SKM-1 (cell line): Measurements from ENCODE around the gene LRRN2.
"Not testable (repeated sequence)": the region's sequence is repeated elsewhere in the genome, so short reads cannot be mapped to it uniquely, and the experiment has no call there.

Source experiments
- DNase-seq: peaks from one replicate; lab custom pipeline; 2025; ENCODE audit not compliant: unreplicated experiment; lab: John Stamatoyannopoulos, UW

The LRRN2 gene

DNA sequence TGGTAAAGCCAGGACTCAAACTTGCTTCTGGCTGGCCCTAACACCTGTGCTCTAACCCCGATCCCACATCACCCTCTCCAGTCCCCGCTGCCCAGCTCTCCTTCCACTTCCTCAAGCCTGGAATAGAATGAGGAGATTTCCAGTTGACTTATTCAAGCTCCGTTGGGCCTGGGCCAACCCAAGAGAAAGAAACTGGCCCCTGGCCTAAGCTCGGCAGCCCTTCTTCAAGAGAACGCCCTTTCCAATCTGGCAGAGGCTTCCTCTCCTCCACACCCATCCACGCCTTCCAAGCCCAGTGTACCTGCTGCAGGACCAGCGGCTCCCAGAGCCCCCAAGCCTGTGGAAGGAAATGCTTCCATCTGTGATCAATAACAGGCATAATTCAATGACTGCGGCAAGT, 51.9 kb downstream of the LRRN2 start:
- no peak for DNase-seq

DNA sequence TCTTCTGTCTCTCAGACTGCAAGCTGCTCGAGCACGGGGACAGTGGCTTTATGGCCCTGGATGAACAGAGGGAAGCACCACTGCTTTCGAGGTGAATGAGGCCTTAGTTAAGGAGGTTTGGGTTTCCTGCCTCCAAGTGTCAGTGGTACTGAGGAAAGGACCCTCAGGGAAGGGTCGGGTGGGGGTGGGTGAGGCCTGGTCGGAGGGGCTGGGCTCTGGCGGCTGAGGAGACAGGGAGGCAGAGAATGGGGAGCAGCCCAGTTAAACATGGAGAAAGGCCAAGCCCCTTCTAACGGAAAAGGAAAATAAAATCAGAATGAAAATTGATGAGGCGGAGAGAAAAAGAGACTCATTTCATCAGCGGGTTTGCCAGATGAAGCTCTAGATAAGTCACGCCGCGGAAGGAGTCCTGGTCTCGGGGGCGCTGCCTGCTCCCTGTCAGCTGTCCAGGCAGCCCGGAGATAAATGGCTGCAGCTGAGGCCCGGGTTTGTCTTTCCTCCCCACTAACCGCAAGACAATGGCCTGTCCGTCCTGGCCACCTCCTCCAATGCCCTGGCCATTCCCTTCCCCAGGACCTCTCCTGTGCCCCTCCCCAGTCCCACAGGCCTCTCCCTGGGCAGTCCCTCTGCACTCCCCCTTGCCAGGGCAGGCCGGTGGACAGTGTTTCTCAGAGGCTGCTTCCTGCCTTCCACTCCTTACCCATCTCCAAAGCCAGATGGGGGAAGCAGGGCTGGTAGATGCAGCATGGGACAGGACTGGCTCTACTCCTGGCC, 55.2 kb downstream of the LRRN2 start:
- DNase-seq = no peak

DNA sequence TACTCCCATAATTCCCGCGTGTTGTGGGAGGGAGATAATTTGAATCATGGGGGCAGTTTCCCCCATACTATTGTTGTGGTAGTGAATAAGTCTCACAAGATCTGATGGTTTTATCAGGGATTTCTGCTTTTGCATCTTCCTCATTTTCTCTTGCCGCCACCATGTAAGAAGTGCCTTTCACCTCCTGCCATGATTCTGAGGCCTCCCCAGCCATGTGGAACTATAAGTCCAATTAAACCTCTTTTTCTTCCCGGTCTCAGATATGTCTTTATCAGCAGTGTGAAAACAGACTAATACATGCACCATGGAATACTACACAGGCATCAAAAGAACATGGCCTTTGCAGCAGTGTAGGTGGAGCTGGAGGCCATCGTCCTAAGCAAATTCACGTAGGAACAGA, 56.1 kb downstream of the LRRN2 start:
- DNase-seq = not testable (repeated sequence)

DNA sequence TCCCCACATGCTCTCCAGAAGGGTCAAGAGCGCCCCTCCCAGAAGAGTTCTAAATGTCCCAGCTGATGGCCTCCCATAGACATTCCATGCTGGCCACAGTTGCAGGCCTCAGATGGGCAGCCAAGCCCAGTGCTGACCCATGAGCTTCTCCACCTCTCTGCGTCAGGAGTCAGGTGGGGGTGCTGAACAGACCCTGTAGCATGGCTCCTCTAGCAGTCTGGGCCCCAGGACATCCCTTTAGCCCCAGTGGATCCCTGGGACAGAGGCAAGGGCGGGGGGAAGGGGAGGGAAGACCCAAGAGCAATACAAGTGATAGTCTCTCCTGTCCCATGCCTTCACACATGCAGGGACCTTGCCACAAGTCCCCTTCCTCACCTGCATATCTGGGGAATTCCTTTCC, 56.7 kb downstream of the LRRN2 start:
- no peak for DNase-seq

DNA sequence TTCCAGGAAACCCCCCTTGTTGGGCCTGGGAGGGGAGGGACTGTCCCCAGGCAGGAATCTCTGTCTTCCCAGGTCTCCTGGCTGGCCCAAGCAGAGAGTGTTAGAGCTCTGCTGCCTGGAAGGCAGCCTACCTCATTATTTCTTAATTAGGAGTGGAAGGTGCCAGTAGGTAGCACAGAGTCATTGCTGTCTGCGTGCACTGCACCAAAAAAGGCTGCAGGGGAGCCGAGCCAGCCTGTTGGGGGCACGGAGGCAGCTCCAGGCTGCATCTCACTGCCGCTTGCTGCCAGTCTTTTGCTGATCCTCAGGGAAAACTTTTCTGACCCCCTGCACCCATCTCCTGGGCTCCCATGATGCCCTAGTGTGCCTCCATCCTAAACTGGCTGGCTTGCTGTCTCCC, 58.1 kb downstream of the LRRN2 start:
- DNase-seq = no peak

DNA sequence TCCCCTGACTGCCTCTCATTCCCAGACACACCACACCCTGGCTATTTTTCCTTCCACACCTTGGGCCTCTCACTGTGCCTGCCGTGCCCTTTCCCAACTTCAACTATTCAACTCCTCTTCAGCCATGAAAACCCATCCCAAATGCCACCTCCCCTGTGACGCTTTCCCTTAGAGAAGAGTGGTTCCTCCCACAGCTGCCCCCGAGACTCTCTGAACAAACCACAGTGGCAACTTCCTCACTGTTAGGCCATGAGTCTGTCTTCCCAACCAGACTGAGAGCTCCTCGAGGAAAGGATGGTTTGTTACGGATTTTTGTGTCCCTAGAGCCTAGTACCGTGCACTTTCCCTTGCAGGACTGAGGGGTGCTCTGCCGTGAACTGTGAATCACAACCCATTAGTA, 59.2 kb downstream of the LRRN2 start:
- no peak for DNase-seq

DNA sequence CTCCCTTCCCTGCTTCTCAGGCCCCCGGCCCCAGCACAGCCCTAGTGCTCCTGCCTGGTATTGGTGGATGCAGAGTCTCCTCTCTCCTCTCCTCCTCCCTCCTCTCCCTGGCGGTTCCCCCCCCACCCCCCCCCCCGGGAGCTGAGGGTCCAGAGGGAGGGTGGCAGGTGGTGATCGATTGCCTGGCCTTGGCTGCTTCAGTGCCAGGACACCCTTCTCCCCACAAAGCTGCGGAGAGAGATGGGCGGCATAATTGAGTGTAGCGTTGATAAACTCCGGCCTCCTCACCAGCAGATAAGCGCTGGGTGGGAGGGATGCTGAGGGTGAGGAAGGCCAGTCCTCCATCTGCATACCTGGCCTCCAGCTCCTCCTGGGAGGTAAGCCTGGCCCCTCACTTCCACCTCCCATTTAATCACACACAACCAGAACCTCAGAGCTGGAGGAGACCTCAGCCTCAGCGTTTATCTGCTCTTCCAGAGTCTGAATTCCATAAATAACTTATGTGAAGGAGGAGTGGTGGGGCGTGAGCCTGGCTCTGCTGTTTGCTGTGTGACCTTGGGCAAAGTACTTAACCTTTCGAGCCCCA, 60.8 kb downstream of the LRRN2 start:
- no peak for DNase-seq

DNA sequence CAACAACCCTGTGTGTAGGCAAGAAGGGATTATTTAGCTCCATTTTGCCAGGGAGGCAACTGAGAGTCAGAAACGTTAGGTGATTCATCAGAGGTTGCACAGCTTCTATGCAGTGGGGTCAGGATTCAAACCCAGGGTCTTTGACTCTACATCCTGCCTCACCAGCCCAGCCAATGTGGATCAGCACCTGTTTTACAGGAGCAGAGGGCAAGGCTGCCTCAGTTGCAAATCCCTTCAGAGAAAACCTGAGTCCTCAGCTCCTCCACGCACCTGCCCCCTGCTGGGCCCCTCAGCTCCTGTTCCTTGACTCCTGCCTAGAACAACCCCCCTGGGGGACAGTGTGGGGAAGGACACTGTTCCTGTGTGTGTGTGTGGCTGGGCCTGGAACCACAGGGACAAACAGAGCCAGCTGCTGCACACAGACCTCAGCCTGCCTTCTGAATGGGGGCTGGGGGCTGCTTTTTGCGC, 61.6 kb downstream of the LRRN2 start:
- DNase-seq = no peak

DNA sequence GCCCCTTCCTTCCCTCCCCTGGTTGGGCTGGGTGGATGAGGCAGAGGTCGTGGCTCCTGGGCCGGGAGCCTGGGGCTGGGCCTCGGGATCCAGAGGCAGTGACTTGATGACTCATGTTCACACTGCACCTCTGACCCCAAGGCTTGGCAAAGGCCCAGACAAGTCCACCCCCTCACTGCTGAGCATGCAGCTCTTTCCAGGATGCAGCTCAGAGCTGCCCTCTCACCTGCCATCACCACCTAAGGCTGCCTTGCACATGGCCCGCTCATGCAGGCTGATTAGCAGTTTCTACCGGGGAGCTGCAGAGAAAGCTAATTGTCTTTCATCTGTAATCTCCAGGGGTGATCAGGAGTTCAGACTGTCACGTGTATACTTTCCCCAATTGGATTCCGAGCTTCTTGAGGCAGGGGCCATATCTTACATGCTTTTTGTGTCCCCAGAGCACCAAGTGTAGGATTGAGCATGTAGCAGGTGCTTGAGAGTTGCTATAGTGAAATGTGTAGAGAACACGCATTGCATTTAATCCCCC, 62.1 kb downstream of the LRRN2 start:
- DNase-seq = no peak

DNA sequence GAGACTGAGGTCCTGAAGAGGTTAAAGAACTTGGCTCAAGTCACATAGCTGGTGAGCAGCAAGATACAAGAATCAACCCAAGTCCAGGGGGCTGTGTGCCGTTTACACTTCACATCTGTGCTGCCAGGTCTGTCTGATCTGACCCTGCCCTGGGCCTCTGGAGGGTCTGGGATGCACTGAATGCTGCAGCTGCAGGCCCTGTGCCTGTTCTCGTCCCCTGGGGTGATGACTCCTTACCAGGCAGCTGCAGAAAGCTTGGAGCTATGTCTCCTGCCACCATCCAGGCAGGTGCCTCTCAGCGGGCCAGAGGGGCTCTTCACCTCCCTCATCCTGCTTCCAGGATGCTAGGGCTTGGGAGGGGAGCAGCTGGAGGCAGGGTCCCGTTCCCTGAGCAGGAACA, 63.5 kb downstream of the LRRN2 start:
- no peak for DNase-seq

DNA sequence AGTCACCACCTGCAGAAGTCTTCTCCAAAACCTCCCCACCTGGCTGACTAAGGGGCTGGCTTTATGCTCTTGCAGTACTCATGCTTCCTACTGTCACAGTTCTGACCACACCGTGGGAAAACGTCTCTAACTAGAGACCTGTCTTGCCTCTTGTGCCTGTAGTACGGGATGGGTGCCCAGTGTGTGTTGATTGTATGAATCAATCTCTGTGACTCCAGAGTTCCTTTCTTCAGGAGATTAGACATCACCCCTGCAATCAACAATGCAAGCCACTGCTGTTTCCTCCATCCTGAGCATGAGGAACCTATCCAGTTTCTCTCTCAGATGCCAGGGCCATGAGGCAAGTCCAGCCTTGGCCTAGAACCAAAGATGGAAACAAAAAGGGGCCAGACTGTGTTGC, 64.1 kb downstream of the LRRN2 start:
- DNase-seq = no peak

DNA sequence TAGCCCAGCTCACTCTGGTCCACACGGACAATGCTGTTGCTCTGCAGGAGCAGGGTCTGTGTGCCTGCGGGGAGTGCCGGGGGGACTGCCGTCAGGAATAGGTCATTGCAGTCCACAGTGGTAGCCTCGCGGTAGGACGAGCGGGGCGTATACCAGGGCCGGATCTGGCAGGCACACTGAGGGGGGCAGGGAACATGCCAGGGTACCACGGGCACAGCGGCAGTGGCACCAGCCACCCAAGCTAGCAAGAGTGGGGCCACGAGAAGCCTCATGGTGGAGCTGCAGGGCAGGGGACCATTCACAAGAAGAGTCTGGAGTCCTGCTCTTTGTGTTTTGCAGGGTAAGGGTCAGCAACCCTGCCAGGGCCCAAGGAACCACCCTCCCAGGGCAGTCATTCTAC, 65.8 kb downstream of the LRRN2 start:
- DNase-seq = no peak

DNA sequence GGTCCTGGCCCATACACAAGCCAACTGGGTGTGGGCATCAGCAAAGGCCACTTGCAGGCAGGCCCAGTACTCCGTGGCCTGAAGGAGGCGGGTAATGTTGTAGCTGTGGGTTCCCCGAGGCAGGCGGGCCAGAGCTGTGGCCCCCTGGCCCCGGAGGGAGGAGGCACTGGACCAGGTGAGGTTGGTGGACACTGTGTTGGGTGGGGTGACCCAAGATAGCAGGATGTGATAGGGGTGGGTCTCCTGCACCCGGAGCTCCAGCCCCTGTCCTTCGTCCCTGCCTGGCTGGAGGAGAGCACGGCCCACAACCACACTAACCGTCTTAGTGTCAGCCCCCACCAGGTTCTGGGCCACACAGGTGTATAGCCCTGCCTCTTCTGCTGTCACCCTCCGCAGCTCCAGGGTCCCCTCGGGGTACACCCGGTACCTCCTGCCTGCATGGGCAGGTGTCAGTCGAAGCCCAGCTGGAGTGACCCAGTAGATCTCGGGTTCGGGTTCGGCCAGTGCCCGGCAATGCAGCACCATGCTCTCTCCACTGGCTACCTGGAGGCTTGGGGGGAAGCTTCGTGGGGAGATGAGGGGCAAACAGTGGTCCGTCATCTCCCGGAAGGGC, 67.3 kb downstream of the LRRN2 start:
- no peak for DNase-seq

DNA sequence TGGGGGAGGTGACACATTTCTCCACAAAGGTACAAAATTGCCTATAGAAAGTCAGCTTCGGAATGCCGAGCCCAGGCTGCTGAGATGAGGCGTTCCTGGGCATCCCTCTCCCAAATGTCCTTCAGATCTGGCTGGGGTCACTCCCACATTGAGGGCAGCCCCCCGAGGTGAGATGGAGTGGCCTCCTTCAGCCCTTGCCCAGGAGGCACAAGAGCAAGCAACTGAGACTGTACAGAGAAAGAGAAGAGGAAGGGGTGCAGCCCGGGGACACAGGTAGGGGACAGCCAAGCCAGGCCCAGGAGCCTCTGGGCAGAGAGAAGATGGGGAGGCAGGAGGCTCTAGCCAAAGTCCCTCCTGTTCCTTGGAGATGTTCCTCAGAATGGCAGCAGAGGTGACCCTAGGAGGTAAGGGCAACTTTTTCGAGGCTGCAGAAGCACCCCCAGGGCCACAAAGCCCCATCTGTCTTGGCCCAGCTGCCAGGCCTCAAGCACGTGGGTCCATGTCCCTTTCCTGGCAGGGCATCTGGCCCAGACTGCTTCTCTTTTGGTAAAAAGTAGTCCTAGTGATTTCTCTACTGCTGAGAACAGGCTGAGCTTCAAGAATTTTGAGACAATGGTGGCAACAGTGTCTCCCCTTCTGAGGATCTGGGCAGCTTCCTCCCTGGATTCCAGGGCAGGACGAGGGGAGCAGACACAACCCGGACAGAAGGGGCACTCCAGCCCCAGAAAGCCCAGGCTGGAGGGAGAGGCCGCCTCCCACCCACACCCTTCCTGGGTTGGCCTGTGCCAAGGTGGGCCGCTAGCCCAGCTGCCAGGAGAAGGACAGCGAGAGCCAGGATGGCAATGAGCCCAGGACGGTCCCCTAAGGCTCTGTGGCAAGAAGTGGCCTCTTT, 68.0 kb downstream of the LRRN2 start:
- no peak for DNase-seq

DNA sequence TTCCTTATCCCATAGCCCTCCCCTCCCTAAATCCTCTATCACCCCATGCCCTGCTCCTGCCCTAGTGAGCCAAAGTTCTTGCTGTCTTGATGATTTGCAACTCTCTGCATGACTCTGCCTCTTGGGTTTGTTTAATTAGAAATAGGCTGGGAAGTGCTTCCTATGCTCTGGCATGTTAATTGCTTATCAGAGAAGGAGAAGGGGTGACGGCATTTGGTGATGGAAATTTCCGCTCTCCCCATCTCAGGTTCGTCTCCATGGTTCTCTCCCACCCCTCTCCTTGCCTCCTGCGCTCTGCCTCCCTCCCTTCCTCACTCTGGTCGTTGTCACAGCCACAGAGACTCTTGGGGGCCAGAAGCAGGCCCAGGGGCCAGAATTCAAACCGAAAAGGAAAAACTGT, 68.9 kb downstream of the LRRN2 start:
- no peak for DNase-seq

DNA sequence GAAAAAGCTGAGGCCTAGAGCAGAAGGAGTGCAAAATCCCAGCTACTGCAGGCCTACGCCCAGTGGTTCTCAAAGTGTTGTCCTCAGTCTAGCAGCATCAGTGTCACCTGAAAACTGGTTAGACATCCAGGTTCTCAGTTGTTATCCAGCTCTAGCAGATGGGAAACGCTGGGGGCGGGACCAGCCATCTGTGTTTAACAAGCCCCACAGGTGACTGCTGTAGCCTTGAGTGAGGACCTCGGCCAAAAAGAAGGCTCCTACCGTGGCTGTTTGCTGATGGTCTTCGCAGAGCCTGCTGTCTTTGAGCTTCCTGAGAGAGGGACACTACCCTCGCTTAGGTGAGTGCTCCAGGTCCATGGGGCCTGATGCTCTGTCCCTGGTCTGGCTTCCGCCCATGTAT, 69.7 kb downstream of the LRRN2 start:
- DNase-seq = no peak

DNA sequence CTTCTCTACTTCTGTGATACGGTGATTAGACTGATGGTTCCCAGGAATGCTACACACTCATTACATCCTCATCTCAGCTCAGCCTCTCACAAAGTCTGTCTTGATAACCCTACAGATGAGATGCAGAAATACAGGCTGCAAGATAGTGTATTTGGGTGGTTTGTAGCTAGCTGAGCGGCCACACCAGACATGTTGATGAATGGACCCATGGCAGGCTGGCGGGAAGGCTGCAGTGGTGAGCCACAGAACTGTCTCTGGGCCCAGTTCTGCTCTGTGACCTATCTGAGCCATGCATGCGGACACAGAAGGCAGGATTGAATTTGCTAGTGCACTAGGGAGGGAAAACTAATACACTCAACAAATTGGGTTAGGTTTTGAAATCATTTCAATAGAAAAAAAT, 71.9 kb downstream of the LRRN2 start:
- DNase-seq = no peak

DNA sequence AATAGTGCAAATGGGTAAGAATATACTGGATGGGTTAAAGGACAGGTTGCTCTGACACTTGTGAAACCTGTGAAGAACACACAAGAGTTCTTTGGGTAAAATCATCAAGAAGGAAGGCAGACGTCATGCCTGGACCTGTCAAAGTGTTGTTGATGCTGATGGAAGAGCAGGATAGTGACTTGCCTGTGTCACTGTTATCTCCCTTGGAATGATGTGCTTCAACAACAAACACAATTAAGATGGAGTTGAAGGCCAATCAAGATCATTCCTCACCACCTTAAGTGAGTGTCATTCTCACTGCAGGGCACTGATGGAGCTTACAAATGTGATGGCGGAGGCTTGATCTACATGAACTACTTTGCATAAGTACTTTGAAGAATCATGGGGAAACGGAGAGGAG, 73.2 kb downstream of the LRRN2 start:
- no peak for DNase-seq

DNA sequence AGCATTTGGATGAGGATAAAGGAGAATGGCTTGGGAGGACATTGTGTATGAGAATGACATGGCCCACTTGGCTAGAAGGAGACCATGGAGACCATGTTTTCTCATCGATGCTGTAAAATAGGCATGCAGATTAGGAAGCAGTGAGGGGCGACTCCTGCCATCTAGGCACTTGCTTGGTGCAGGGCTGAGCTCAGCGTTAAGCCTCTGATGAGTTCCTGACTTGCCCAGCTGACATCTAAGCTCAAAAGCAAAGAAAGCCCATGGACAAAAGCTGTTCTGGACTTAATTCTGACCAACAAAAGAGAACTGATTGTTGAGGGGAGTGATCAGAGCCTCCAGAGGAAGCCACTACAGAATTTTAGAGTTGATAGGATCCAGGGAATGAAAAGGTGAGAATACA, 74.5 kb downstream of the LRRN2 start:
- no peak for DNase-seq

DNA sequence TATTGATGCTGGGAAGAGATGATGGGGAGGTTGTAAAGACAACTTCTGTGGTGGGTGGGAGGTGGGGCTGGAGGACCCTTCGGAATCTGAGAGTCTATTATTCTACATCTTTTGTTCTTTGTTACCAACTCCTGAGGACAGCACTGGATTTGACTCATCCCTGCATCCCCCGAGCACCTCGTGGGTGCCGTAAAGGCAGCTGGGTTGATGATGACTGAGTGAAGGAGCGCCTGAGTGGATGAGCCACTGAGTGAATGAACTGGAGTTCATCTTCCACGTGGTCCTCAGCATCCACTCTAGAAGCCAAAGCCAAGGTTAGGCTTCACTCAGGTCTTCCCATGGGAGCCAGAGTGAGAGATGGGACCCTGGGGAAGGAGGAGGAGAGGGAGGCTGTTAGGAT, 77.6 kb downstream of the LRRN2 start:
- DNase-seq = no peak

DNA sequence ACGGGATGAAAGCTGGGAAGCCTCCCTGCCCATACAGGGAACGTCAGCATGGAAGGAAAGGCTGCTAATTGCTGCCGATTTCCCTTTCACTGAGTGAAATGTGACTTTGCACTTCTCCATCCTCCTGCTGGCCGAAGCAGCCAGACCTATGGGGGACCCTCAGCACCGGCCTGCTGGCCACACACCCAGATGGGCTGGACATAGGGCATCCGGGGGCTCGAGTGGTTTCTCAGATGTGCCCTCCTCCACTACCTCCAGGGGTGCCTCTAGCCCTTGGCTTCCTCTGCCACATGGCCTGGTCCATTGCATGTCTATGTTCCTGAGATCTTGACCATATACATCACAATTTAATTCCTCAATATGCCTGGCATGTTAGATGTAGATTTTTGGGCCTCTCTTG, 79.7 kb downstream of the LRRN2 start:
- no peak for DNase-seq
